ENCODE results near the gene RSRC1.

The RSRC1 gene

GRCh38 chr3:158570999-158571702 is 461.3 kb downstream of the RSRC1 start, which contains the start of gene MLF1:
MLF1 (plus strand) TSS chr3:158571194; CDS start chr3:158571301, 107 bp downstream.
- H3K27me3 ChIP-seq (ENCODE audit: control insufficient read depth, insufficient read depth, low read length), result no peaks in the 10 kb centered on the region
- H3K9me3 ChIP-seq (ENCODE audit: control insufficient read depth, low read length), result no peaks in the 10 kb centered on the region
- peak within 1 kb of the TSS; percentile 88 for H3K4me3 ChIP-seq (ENCODE audit: low read depth, low read length)
- TF ChIP-seq, protein P1, sequence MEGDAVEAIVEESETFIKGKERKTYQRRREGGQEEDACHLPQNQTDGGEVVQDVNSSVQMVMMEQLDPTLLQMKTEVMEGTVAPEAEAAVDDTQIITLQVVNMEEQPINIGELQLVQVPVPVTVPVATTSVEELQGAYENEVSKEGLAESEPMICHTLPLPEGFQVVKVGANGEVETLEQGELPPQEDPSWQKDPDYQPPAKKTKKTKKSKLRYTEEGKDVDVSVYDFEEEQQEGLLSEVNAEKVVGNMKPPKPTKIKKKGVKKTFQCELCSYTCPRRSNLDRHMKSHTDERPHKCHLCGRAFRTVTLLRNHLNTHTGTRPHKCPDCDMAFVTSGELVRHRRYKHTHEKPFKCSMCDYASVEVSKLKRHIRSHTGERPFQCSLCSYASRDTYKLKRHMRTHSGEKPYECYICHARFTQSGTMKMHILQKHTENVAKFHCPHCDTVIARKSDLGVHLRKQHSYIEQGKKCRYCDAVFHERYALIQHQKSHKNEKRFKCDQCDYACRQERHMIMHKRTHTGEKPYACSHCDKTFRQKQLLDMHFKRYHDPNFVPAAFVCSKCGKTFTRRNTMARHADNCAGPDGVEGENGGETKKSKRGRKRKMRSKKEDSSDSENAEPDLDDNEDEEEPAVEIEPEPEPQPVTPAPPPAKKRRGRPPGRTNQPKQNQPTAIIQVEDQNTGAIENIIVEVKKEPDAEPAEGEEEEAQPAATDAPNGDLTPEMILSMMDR (IDR thresholded peaks at IDR 0.05), result no peak
- H3K9ac ChIP-seq, result peak within 1 kb of the TSS; percentile 81
- H3K4me1 ChIP-seq, result peaks cover 4% of the 10 kb centered on the region
- peak within 1 kb of the TSS; percentile 51 for H3K27ac ChIP-seq
- H2AFZ ChIP-seq, result peak within 1 kb of the TSS; percentile 100
- H3K36me3 ChIP-seq (ENCODE audit: control insufficient read depth, insufficient read depth, low read length), result no peaks in the 10 kb centered on the region
- peak within 1 kb of the TSS; percentile 91 for H3K4me2 ChIP-seq (ENCODE audit: low read length)
- H3K79me2 ChIP-seq, result peaks cover 9% of the 10 kb centered on the region

- H3K27me3 ChIP-seq (ENCODE audit: control insufficient read depth, insufficient read depth, low read length), result no peaks in the 10 kb centered on the region
- peaks cover 4% of the 10 kb centered on the region for H3K4me1 ChIP-seq
- H3K27ac ChIP-seq, result no peak overlapping the region
- H3K9me3 ChIP-seq (ENCODE audit: control insufficient read depth, low read length), result no peaks in the 10 kb centered on the region
- H3K36me3 ChIP-seq (ENCODE audit: control insufficient read depth, insufficient read depth, low read length), result no peaks in the 10 kb centered on the region
- no peak overlapping the region for H2AFZ ChIP-seq
- TF ChIP-seq, protein P1 (IDR thresholded peaks at IDR 0.05), result no peak
- H3K4me2 ChIP-seq (ENCODE audit: low read length), result no peak overlapping the region
- peaks cover 9% of the 10 kb centered on the region for H3K79me2 ChIP-seq
- no peak overlapping the region for H3K9ac ChIP-seq
- no peak overlapping the region for H3K4me3 ChIP-seq (ENCODE audit: low read depth, low read length)
Observed at GRCh38 chr3:158571969-158572765, 462.3 kb downstream of the RSRC1 start.

DNA sequence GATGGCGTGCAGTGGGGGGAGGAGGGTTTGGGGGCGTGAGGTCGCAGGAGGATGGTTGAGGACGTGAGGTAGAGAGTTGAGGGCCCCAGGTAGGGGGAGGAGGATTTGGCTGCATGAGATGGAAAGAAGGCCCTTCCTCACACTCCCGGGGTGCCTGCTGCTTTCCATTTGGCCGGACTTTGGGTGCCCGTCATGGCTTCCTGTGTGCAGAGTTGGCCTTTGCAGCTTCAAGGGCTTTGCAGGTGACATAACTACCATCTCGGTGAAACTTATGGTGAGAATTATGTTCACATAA is 462.8 kb downstream of the RSRC1 start:
- Histone ChIP-seq H3K4me2 (ENCODE audit: low read length) (no peak overlapping the region), H3K27ac (no peak overlapping the region), H3K4me3 (ENCODE audit: low read depth, low read length) (no peak overlapping the region), H3K4me1 (peaks cover 4% of the 10 kb centered on the region), H3K9ac (no peak overlapping the region), H3K27me3 (ENCODE audit: control insufficient read depth, insufficient read depth, low read length) (no peaks in the 10 kb centered on the region), H3K36me3 (ENCODE audit: control insufficient read depth, insufficient read depth, low read length) (no peaks in the 10 kb centered on the region), H3K9me3 (ENCODE audit: control insufficient read depth, low read length) (no peaks in the 10 kb centered on the region), H2AFZ (no peak overlapping the region), H3K79me2 (peaks cover 9% of the 10 kb centered on the region)
- TF ChIP-seq, protein P1 (IDR thresholded peaks at IDR 0.05), result no peak

DNA sequence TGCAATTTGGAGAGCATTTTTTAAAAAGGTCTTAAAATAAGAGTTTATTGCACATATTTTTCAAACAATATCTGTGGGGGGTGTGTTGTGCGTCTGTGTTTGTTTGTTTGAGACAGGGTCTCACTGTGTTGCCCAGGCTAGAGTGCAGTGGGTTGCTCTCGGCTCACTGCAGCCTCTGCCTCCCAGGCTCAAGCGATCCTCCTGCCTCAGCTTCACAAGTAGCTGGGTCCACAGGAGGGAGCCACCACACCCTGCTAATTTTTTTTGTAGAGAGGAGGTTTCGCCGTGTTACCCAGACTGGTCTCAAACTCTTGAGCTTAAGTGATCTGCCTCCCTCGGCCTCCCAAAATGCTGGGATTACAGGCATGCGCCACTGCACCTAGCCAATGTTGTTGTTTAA is 463.8 kb downstream of the RSRC1 start:
- Histone ChIP-seq H3K79me2 (peaks cover 9% of the 10 kb centered on the region), H3K4me3 (ENCODE audit: low read depth, low read length) (no peak overlapping the region), H3K9ac (no peak overlapping the region), H3K27ac (no peak overlapping the region), H3K9me3 (ENCODE audit: control insufficient read depth, low read length) (no peaks in the 10 kb centered on the region), H3K27me3 (ENCODE audit: control insufficient read depth, insufficient read depth, low read length) (no peaks in the 10 kb centered on the region), H3K4me1 (peaks cover 4% of the 10 kb centered on the region), H3K4me2 (ENCODE audit: low read length) (no peak overlapping the region), H3K36me3 (ENCODE audit: control insufficient read depth, insufficient read depth, low read length) (no peaks in the 10 kb centered on the region), H2AFZ (no peak overlapping the region)
- TF ChIP-seq, protein P1 (IDR thresholded peaks at IDR 0.05), result no peak

Data from parathyroid adenoma (tissue), 2 donors.